Tibial artery (tissue), 4 donors: ENCODE results near the gene SAPCD2.

Experiments
- DNase-seq, 2 donors: peaks; one replicate each; pipeline ENCODE4 v3.0.0-alpha.2; 2019
- H3K27ac ChIP-seq, 2 donors: fragments of 200-600 bp; sonication (generic) in 1 of 2; 1 replicate in 1 of 2; 2 replicates in 1 of 2; pipeline ENCODE4 v1.5.1; 2018 to 2019; ENCODE audit warnings: mild to moderate bottlenecking in 1 of 2
- H3K27me3 ChIP-seq, 2 donors: fragments of 200-600 bp; sonication (generic) in 1 of 2; one replicate each; pipeline versions ENCODE4 v1.5.1 to v1.6.0; 2016 to 2019
- H3K36me3 ChIP-seq, 3 donors: fragments of 200-600 bp; sonication (generic) in 2 of 3; one replicate each; pipeline ENCODE4 v1.5.1; 2016 to 2019; ENCODE audit warnings: mild to moderate bottlenecking in 2 of 3
- H3K4me1 ChIP-seq, 4 donors: fragments of 200-600 bp; sonication (generic) in 2 of 4; 1 replicate in 3 of 4; 2 replicates in 1 of 4; pipeline ENCODE4 v1.5.1; 2016 to 2019
- H3K4me3 ChIP-seq, 2 donors: fragments of 200-600 bp; sonication (generic) in 1 of 2; 1 replicate in 1 of 2; 2 replicates in 1 of 2; pipeline ENCODE4 v1.5.1; 2018 to 2019; ENCODE audit warnings: mild to moderate bottlenecking in 2 of 2
- H3K9me3 ChIP-seq, 3 donors: fragments of 200-600 bp; sonication (generic) in 1 of 3; one replicate each; pipeline ENCODE4 v1.5.1; 2016 to 2019
- CTCF ChIP-seq, 2 experiments: fragments of 200-600 bp in 1 of 2; fragments of 450-650 bp in 1 of 2; IDR thresholded peaks; one replicate each; pipeline ENCODE4 v1.5.1; 2017 to 2019; ENCODE audit warnings: antibody characterized with exemption in 2 of 2, mild to moderate bottlenecking in 1 of 2, moderate library complexity in 1 of 2
- intact Hi-C: fragments of 100-400 bp; cut with DNase I; formaldehyde crosslinking; loops from one replicate; pipeline ENCODE4 v1.15.0; 2023; ENCODE audit warnings: low total_unique reads

SAPCD2 gene

DNA sequence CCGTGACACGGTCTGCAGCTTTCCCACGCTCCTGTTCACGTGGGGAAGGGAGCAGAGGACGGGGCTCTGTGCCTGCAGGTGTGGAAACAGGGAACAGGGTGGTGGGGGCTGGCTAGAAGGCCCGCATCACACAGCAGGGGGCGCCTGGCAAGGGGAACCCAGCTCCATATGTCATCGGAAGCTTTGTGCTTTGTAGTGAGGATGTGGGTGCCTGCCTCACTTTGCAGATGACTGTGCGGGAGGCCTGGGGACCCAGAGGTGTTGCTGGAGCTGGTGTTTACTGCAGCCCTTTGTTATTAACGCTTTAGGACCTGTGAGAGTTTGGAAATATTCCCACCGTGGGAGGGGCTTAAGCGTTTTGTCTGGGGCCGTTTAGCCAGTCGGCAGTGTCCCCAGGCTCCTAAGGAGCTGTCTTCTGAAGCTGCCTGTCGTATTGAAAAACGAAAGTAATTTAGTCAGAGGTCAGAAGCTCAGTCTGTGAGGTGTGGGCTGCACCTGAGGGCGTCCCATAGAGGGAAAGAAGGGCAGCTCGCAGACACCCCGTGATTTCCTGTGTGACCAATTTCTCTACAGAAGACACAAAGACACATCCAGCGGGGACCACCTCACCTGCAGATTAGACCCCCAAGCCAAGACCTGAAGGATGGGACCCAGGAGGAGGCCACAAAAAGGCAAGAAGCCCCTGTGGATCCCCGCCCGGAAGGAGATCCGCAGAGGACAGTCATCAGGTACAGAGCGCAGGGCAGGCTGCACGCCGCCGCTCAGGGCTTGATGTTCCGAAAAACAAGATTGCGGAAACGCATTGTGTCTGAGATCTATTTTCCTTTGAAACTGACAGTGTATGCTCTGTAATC lies 25.5 kb upstream of the SAPCD2 start:
- intact Hi-C loops: no loop called here

GRCh38 chr9:137089232-137089947 lies 19.0 kb upstream of the SAPCD2 start:
- TF ChIP-seq CTCF (IDR thresholded peaks at IDR 0.05): no peak
- peaks cover 0 to 46% (median 14%) of the 10 kb centered on the region in 4 donors for H3K4me1 ChIP-seq
- H3K36me3 ChIP-seq: peaks cover 0 to 44% (median 21%) of the 10 kb centered on the region in 3 donors
- no peaks in the 10 kb centered on the region for H3K27me3 ChIP-seq
- no peak overlapping the region for H3K4me3 ChIP-seq
- H3K9me3 ChIP-seq: no peaks in the 10 kb centered on the region
- intact Hi-C loops: no loop called here
- DNase-seq: no peak
- no peak overlapping the region for H3K27ac ChIP-seq

More for the DNA sequence above, 25.5 kb upstream of the SAPCD2 start:
- TF ChIP-seq CTCF (IDR thresholded peaks at IDR 0.05): no peak
- no peaks in the 10 kb centered on the region for H3K27me3 ChIP-seq
- no peaks in the 10 kb centered on the region for H3K4me1 ChIP-seq
- H3K9me3 ChIP-seq: no peaks in the 10 kb centered on the region
- peaks cover 39 to 88% (median 57%) of the 10 kb centered on the region in 3 donors for H3K36me3 ChIP-seq
- H3K27ac ChIP-seq: no peak overlapping the region
- no peak overlapping the region for H3K4me3 ChIP-seq
- no peak for DNase-seq

DNA sequence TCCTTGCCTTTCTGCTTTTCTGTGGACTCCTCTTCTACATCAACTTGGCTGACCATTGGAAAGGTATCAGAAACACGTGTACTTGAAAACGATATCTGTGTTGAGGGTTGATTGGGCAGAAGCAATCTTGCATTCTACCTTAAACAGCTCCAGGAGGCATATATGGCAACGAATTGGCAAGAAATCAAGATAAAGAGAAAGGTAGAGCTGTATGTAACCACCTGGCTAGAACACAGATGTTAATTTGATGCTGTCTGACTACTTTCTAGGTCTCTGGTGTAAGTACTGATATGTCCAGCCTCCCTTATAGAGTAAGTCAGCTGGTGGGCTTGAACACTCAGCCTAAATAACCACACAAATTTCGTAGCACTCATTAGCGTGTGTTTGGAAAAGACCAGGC lies 17.8 kb upstream of the SAPCD2 start:
- H3K4me3 ChIP-seq: no peak overlapping the region
- intact Hi-C loops: no loop called here
- H3K9me3 ChIP-seq: no peaks in the 10 kb centered on the region
- H3K4me1 ChIP-seq: peaks cover 0 to 46% (median 14%) of the 10 kb centered on the region in 4 donors
- H3K27me3 ChIP-seq: no peaks in the 10 kb centered on the region
- no peak for TF ChIP-seq CTCF (IDR thresholded peaks at IDR 0.05)
- DNase-seq: no peak
- H3K36me3 ChIP-seq: peaks cover 0 to 38% (median 21%) of the 10 kb centered on the region in 3 donors
- no peak overlapping the region for H3K27ac ChIP-seq

GRCh38 chr9:137087409-137087925 lies 17.1 kb upstream of the SAPCD2 start:
- Histone ChIP-seq H3K4me3 (peak overlapping the region; percentile 70 to 75), H3K27me3 (peaks cover 0 to 2% of the 10 kb centered on the region in 2 donors), H3K4me1 (peaks cover 0 to 46% (median 14%) of the 10 kb centered on the region in 4 donors), H3K36me3 (peaks cover 0 to 38% (median 18%) of the 10 kb centered on the region in 3 donors), H3K27ac (peak overlapping the region; percentile 86 to 93), H3K9me3 (no peaks in the 10 kb centered on the region)
- no peak for TF ChIP-seq CTCF (IDR thresholded peaks at IDR 0.05)
- DNase-seq: no peak
- intact Hi-C loops: no loop called here

DNA sequence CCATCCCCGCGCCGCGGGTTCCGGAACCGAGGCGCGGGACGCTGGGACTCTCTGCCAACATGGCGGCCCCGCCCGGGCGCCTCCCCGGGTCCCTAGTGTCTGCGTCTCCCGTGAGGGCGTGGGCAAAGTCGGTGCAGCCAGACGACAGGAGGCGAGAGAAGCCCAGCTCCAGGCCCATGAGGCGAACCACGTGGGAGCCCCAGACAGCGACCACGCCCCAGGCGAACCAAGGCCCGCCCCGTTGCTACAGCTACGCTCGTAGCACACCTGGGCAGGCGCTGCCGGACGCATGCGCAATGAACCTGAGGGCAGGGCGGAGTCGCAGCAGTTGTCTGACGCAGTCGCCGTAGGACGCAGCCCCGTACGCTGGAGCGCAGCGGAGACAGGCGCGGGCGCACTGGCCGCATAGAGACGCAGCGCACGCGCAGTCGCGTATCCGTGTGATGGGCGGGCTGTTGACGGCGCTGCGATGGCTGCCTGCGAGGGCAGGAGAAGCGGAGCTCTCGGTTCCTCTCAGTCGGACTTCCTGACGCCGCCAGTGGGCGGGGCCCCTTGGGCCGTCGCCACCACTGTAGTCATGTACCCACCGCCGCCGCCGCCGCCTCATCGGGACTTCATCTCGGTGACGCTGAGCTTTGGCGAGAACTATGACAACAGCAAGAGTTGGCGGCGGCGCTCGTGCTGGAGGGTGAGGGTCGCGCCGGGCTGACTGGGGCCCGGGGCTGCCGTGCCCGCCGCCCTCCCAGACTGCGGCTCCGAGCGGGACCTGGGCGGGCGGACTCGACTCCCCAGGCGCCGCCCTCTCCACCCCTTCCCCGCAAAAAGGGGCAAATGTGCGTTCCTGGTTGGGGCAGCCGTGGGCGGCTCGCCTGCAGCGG lies 16.4 kb upstream of the SAPCD2 start, which contains the start of gene MAN1B1:
Gene MAN1B1, plus strand, starts transcription at position 455 of the 878 bp plus-strand sequence. Its CDS starts 15 bp downstream, at position 470.
- no peak for TF ChIP-seq CTCF (IDR thresholded peaks at IDR 0.05)
- Histone ChIP-seq H3K27me3 (peaks cover 0 to 4% of the 10 kb centered on the region in 2 donors), H3K27ac (peak within 1 kb of the TSS; percentile 86 to 93), H3K4me1 (peaks cover 0 to 46% (median 14%) of the 10 kb centered on the region in 4 donors), H3K36me3 (peaks cover 0 to 42% (median 17%) of the 10 kb centered on the region in 3 donors), H3K9me3 (no peaks in the 10 kb centered on the region), H3K4me3 (peak within 1 kb of the TSS; percentile 70 to 75)
- intact Hi-C loops: no loop called here
- peak; percentile 97 to 99 for DNase-seq
